Gastrocnemius medialis (tissue), 4 donors: ENCODE data around the gene MEGF11.

Experiments
- CTCF ChIP-seq, 5 experiments: fragments of 450-650 bp in 3 of 5; fragments of 200-600 bp in 2 of 5; sonication (generic) in 2 of 5; IDR thresholded peaks in 4 of 5; conservative IDR thresholded peaks in 1 of 5; 1 replicate in 4 of 5; 2 replicates in 1 of 5; pipeline ENCODE4 v1.5.1; 2016 to 2019; ENCODE audit warnings: antibody characterized with exemption in 5 of 5, mild to moderate bottlenecking in 3 of 5, moderate library complexity in 3 of 5
- POLR2A ChIP-seq, 2 donors: fragments of 450-650 bp; IDR thresholded peaks; one replicate each; pipeline ENCODE4 v1.6.1; 2017; ENCODE audit warnings: antibody characterized with exemption in 2 of 2, mild to moderate bottlenecking in 2 of 2, moderate library complexity in 2 of 2

DNA sequence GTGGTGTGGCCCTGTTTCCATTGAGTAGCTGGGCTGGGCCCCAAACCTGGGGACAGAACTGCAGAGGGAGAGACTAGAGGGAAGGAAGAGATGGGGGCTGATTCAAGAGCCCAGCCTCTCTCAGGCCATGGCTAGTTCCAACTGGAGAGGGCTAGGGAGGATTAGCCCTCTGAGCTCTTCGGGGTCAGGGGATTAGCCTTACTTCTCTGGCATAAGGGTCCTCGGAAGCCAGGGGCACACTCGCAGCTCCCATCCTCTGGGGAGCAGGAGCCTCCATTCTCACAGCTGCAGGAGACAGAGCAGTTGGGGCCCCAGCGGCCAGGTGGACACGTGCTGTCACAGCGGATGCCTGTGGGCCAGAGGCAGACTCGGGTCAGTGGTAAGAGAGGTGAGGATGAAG is 330.9 kb downstream of the MEGF11 start:
- TF ChIP-seq CTCF (IDR thresholded peaks at IDR 0.05 in 4 of 5, conservative IDR thresholded peaks at IDR 0.05 in 1 of 5): no peak
- no peak for TF ChIP-seq POLR2A (IDR thresholded peaks at IDR 0.05)
